GM23338 (cell line): Measurements from ENCODE around the gene ALOX5AP. TPM values are rescaled to one million over a fixed set of nuclear protein-coding genes. Genes with fewer than 3 reads are reported as not detected.

Experiments
- ATAC-seq: fragments of 200-7000 bp; cut with Tn5 transposase; 3 replicates; pipeline ENCODE4 v1.9.1; 2020
- DNase-seq: peaks from one replicate; pipeline ENCODE4 v3.0.0-alpha.2; 2015; ENCODE audit warnings: low spot score
- H2AFZ ChIP-seq: fragments of 200-600 bp; sonication (generic); 2 replicates; pipeline ENCODE4 v1.8.0; 2016; ENCODE audit warnings: antibody characterized with exemption, mild to moderate bottlenecking, moderate library complexity
- H3F3A ChIP-seq: fragments of 200-600 bp; sonication (generic); replicated peaks from 2 replicates; pipeline ENCODE4 v1.8.0; 2017; ENCODE audit warnings: antibody characterized with exemption, mixed run types, low read depth
- H3K27ac ChIP-seq: fragments of 200-600 bp; sonication (generic); 2 replicates; pipeline ENCODE4 v1.6.1; 2016; ENCODE audit warnings: low read depth
- H3K27me3 ChIP-seq: fragments of 200-600 bp; sonication (generic); 2 replicates; pipeline ENCODE4 v1.8.0; 2016; ENCODE audit warnings: mild to moderate bottlenecking, mixed run types, moderate library complexity; ENCODE audit not compliant: insufficient read depth
- H3K36me3 ChIP-seq: fragments of 200-600 bp; sonication (generic); 2 replicates; pipeline ENCODE4 v1.8.0; 2016; ENCODE audit warnings: mild to moderate bottlenecking; ENCODE audit not compliant: insufficient read depth
- H3K4me1 ChIP-seq: fragments of 200-600 bp; sonication (generic); 2 replicates; pipeline ENCODE4 v1.8.0; 2016; ENCODE audit warnings: mild to moderate bottlenecking, moderate library complexity; ENCODE audit not compliant: insufficient read depth
- H3K4me2 ChIP-seq: fragments of 200-600 bp; sonication (generic); 2 replicates; pipeline ENCODE4 v1.7.1; 2017; ENCODE audit warnings: mixed run types
- H3K4me3 ChIP-seq: fragments of 200-600 bp; sonication (generic); 2 replicates; pipeline ENCODE4 v1.6.1; 2016; ENCODE audit warnings: mixed run types
- H3K79me2 ChIP-seq: fragments of 200-600 bp; sonication (generic); replicated peaks from 2 replicates; pipeline ENCODE4 v1.8.0; 2017; ENCODE audit warnings: mild to moderate bottlenecking; ENCODE audit not compliant: insufficient read depth
- H3K9me2 ChIP-seq: fragments of 200-600 bp; sonication (generic); 2 replicates; pipeline ENCODE4 v1.8.0; 2017; ENCODE audit not compliant: insufficient read depth
- H4K20me1 ChIP-seq: fragments of 200-600 bp; sonication (generic); replicated peaks from 2 replicates; pipeline ENCODE4 v1.8.0; 2017; ENCODE audit warnings: mild to moderate bottlenecking; ENCODE audit not compliant: insufficient read depth
- H3K27ac Mint-ChIP-seq: 2 replicates; pipeline ENCODE4 v1.8.0; 2020; ENCODE audit warnings: inconsistent platforms, mild to moderate bottlenecking, moderate library complexity, mixed read lengths
- H3K27me3 Mint-ChIP-seq: 3 replicates; pipeline ENCODE4 v1.8.0; 2022; ENCODE audit warnings: low read depth, mild to moderate bottlenecking, moderate library complexity, mixed read lengths, inconsistent platforms; ENCODE audit not compliant: insufficient read depth, poor library complexity
- H3K36me3 Mint-ChIP-seq: 3 replicates; pipeline ENCODE4 v1.8.0; 2021; ENCODE audit warnings: low read depth, mild to moderate bottlenecking, inconsistent platforms, moderate library complexity, mixed read lengths
- H3K4me1 Mint-ChIP-seq: 3 replicates; pipeline ENCODE4 v1.8.0; 2020; ENCODE audit warnings: mild to moderate bottlenecking, inconsistent platforms, mixed read lengths
- H3K4me3 Mint-ChIP-seq: 3 replicates; pipeline ENCODE4 v1.8.0; 2021; ENCODE audit warnings: moderate library complexity, mild to moderate bottlenecking, inconsistent platforms, mixed read lengths
- H3K9me3 Mint-ChIP-seq: 3 replicates; pipeline ENCODE4 v1.8.0; 2020; ENCODE audit warnings: moderate library complexity, mild to moderate bottlenecking, inconsistent platforms, mixed read lengths
- CTCF ChIP-seq, 2 experiments: fragments of 200-600 bp in 1 of 2; sonication (generic) in 1 of 2; conservative IDR thresholded peaks; 2 replicates each; pipeline versions ENCODE4 v1.5.1 to v1.6.1; 2016 to 2017; ENCODE audit warnings: antibody characterized with exemption in 2 of 2, low read depth in 2 of 2, mild to moderate bottlenecking in 2 of 2, moderate library complexity in 1 of 2
- EZH2phosphoT487 ChIP-seq: fragments of 200-600 bp; sonication (generic); IDR thresholded peaks from one replicate; pipeline ENCODE4 v1.8.1; 2018; ENCODE audit warnings: antibody characterized with exemption; ENCODE audit not compliant: unreplicated experiment
- ZNF114 ChIP-seq: fragments of 250-450 bp; sonication (Bioruptor Pico); IDR thresholded peaks from 2 replicates; pipeline ENCODE4 v1.5.0; 2020; ENCODE audit warnings: mild to moderate bottlenecking, moderate library complexity
- ZNF331 ChIP-seq: fragments of 250-450 bp; sonication (Bioruptor Pico); IDR thresholded peaks from 2 replicates; pipeline ENCODE4 v1.5.0; 2020; ENCODE audit warnings: low read depth, mild to moderate bottlenecking, moderate library complexity
- ZNF462 ChIP-seq: fragments of 250-450 bp; sonication (Bioruptor Pico); IDR thresholded peaks from 2 replicates; pipeline ENCODE4 v1.5.0; 2020; ENCODE audit warnings: mild to moderate bottlenecking, moderate library complexity
- polyA plus RNA-seq: library from polyadenylated mRNA; unstranded; fragments of >200 nt; fragmentation: Nextera tagmentation; extraction: Ambion mirVana; gene quantifications from 2 replicates; pipeline ENCODE4 v1.2.1, GENCODE V29; 2016
- total RNA-seq: library from RNA; depleted of rRNA; stranded (reverse); fragments of >200 nt; shearing (Covaris generic); gene quantifications from 2 replicates; pipeline ENCODE4 v1.2.3, GENCODE V29; 2014

The ALOX5AP gene
- total and polyA plus RNA-seq, 2 experiments from 2014 or later: 0.23 TPM; not detected in 1

- DNase-seq: no peak
- Mint-ChIP-seq H3K27me3 (peaks cover 2% of the 10 kb centered on the region), H3K27ac (no peak overlapping the region), H3K4me1 (peaks cover 10% of the 10 kb centered on the region), H3K4me3 (no peak overlapping the region), H3K36me3 (no peaks in the 10 kb centered on the region), H3K9me3 (no peaks in the 10 kb centered on the region; the same call in 2 of the 3 replicates)
- Histone ChIP-seq H3K4me2 (no peak overlapping the region), H3K79me2 (no peaks in the 10 kb centered on the region), H3K27ac (no peak overlapping the region), H3K9me2 (0 out of 2 replicates have a peak, but pooled peaks cover 4% of the 10 kb centered on the region), H2AFZ (peak overlapping the region; percentile 72), H3K4me3 (no peak overlapping the region), H3K27me3 (no peaks in the 10 kb centered on the region), H3K36me3 (no peaks in the 10 kb centered on the region), H4K20me1 (no peaks in the 10 kb centered on the region), H3K4me1 (peaks cover 5% of the 10 kb centered on the region; the same call in 1 of the 2 replicates), H3F3A (no peaks in the 10 kb centered on the region)
- no peak for ATAC-seq
- TF ChIP-seq ZNF331 (CRISPR knock-in tag) (no peak), ZNF462 (CRISPR knock-in tag) (no peak)
These were observed 44.8 kb upstream of the ALOX5AP start for GRCh38 chr13:30690282-30691188.

GRCh38 chr13:30692113-30692512, 43.2 kb upstream of the ALOX5AP start:
- no peaks in the 10 kb centered on the region for H3F3A ChIP-seq
- Mint-ChIP-seq H3K9me3 (no peaks in the 10 kb centered on the region; the same call in 2 of the 3 replicates), H3K36me3 (no peaks in the 10 kb centered on the region), H3K4me3 (no peak overlapping the region), H3K27me3 (peaks cover 5% of the 10 kb centered on the region), H3K4me1 (peaks cover 24% of the 10 kb centered on the region), H3K27ac (no peak overlapping the region)
- no peaks in the 10 kb centered on the region for H3K36me3 ChIP-seq
- ATAC-seq (no peak), DNase-seq (no peak)
- H3K4me3 ChIP-seq: no peak overlapping the region
- peaks cover 17% of the 10 kb centered on the region for H3K4me1 ChIP-seq
- 0 out of 2 replicates have a peak, but pooled peaks cover under 1% of the 10 kb centered on the region for H3K9me2 ChIP-seq
- H4K20me1 ChIP-seq: no peaks in the 10 kb centered on the region
- no peak overlapping the region for H3K27ac ChIP-seq
- no peak overlapping the region for H3K4me2 ChIP-seq
- TF ChIP-seq CTCF (conservative IDR thresholded peaks at IDR 0.05; ENCODE audit: low read depth in 2 of 2) (no peak), ZNF114 (no peak), EZH2phosphoT487 (no peak), ZNF331 (CRISPR knock-in tag) (no peak)
- H3K27me3 ChIP-seq: no peaks in the 10 kb centered on the region
- H2AFZ ChIP-seq: no peak overlapping the region
- no peaks in the 10 kb centered on the region for H3K79me2 ChIP-seq
